ENCODE results near the gene AMMECR1.

GRCh38 chrX:110317820-110318663, at the start of gene AMMECR1:
- TF ChIP-seq SP1 (IDR thresholded peaks at IDR 0.05) = no peak
- no peak for TF ChIP-seq ZNF384 (IDR thresholded peaks at IDR 0.05)
- TF ChIP-seq SUZ12 (IDR thresholded peaks at IDR 0.05) = no peak
- no peak for TF ChIP-seq PKNOX1 (IDR thresholded peaks at IDR 0.05)
- TF ChIP-seq FOXK2 (IDR thresholded peaks at IDR 0.05) = no peak
- TF ChIP-seq FOXM1 (IDR thresholded peaks at IDR 0.05; ENCODE audit: borderline replicate concordance) = no peak
